Right lobe of liver (tissue), 6 donors: Measurements from ENCODE around the gene BACH2. TPM values are rescaled to one million over a fixed set of nuclear protein-coding genes. Genes with fewer than 3 reads are reported as not detected.
A peak's percentile ranks its signal among the peaks of the same experiment; 100 is the strongest.

ENCODE experiments used
- ATAC-seq, 4 donors: fragments of 200-7000 bp; cut with Tn5 transposase; one replicate each; pipeline ENCODE4 v1.9.1; 2020; ENCODE audit warnings: mild to moderate bottlenecking in 4 of 4, moderate library complexity in 4 of 4
- DNase-seq, 3 donors: peaks; one replicate each; pipeline ENCODE4 v3.0.0-alpha.2; 2020
- H3K27ac ChIP-seq, 3 donors: fragments of 200-600 bp; one replicate each; pipeline ENCODE4 v1.8.0; 2022
- H3K27me3 ChIP-seq, 2 donors: fragments of 200-600 bp; one replicate each; pipeline ENCODE4 v1.8.0; 2022
- H3K36me3 ChIP-seq, 4 donors: fragments of 200-600 bp; sonication (generic) in 1 of 4; one replicate each; pipeline versions ENCODE4 v1.5.1 to v1.8.0; 2017 to 2022; ENCODE audit warnings: control low read depth in 1 of 4
- H3K4me1 ChIP-seq, 4 donors: fragments of 200-600 bp; sonication (generic) in 1 of 4; one replicate each; pipeline versions ENCODE4 v1.5.1 to v1.8.0; 2017 to 2022; ENCODE audit warnings: control low read depth in 1 of 4
- H3K4me3 ChIP-seq, 3 donors: fragments of 200-600 bp; one replicate each; pipeline ENCODE4 v1.8.0; 2022
- H3K9me3 ChIP-seq, 4 donors: fragments of 200-600 bp; sonication (generic) in 1 of 4; one replicate each; pipeline versions ENCODE4 v1.5.1 to v1.8.0; 2017 to 2022; ENCODE audit warnings: control low read depth in 1 of 4
- POLR2A ChIP-seq: fragments of 450-650 bp; IDR thresholded peaks from one replicate; pipeline ENCODE4 v1.6.1; 2017; ENCODE audit warnings: antibody characterized with exemption, mild to moderate bottlenecking
- WGBS: methylation state at CpG from one replicate; pipeline ENCODE4 v1.1.6; 2018; ENCODE audit warnings: low coverage, low lambda C conversion rate; ENCODE audit not compliant: insufficient coverage; ENCODE audit errors: missing lambda C conversion rate; 5-methylcytosine and 5-hydroxymethylcytosine counted together
- intact Hi-C, 2 donors: fragments of 100-400 bp; cut with DNase I; formaldehyde crosslinking; loops; one replicate each; pipeline versions ENCODE4 v1.11.2 to v1.14.1; 2022
- total RNA-seq, 6 experiments: library from RNA; depleted of rRNA in 2 of 6; stranded (reverse); fragments of >200 nt in 2 of 6; fragmentation: NEBNext Ultra II Directional in 3 of 6; extraction: Animal tissue kit (Norgen Biotek cat#: 25700) in 3 of 6; gene quantifications; one replicate each; pipeline versions ENCODE4 v1.1.0 to v1.2.4, GENCODE V29; 2016 to 2023
- TF ChIP-seq, protein P1 (sequence below), 4 donors: fragments of 200-600 bp in 3 of 4; fragments of 450-650 bp in 1 of 4; IDR thresholded peaks; one replicate each; pipeline versions ENCODE4 v1.5.1 to v1.8.0; 2016 to 2022; ENCODE audit warnings: antibody characterized with exemption in 4 of 4, mild to moderate bottlenecking in 2 of 4
- donor health status: DM: no; HTN: yes; CAD: no.
- donor health status: DM: no; HTN: no; CAD: no.
- donor health status: DM: no; HTN: no; CAD: no.
- donor health status: DM: no; HTN: yes; CAD: no.
- donor health status: DM: no; HTN: yes; CAD: no.

Gene BACH2
- total RNA-seq, 6 experiments from 2014 or later, result 2.6 to 12.6 (median 3.1) TPM

- Histone ChIP-seq H3K36me3 (no peaks in the 10 kb centered on the region), H3K9me3 (no peaks in the 10 kb centered on the region), H3K4me3 (no peak overlapping the region), H3K4me1 (peaks cover 0 to 4% (median 0%) of the 10 kb centered on the region in 4 donors), H3K27me3 (no peaks in the 10 kb centered on the region), H3K27ac (no peak overlapping the region)
- no peak for DNase-seq
- TF ChIP-seq, protein P1, sequence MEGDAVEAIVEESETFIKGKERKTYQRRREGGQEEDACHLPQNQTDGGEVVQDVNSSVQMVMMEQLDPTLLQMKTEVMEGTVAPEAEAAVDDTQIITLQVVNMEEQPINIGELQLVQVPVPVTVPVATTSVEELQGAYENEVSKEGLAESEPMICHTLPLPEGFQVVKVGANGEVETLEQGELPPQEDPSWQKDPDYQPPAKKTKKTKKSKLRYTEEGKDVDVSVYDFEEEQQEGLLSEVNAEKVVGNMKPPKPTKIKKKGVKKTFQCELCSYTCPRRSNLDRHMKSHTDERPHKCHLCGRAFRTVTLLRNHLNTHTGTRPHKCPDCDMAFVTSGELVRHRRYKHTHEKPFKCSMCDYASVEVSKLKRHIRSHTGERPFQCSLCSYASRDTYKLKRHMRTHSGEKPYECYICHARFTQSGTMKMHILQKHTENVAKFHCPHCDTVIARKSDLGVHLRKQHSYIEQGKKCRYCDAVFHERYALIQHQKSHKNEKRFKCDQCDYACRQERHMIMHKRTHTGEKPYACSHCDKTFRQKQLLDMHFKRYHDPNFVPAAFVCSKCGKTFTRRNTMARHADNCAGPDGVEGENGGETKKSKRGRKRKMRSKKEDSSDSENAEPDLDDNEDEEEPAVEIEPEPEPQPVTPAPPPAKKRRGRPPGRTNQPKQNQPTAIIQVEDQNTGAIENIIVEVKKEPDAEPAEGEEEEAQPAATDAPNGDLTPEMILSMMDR (IDR thresholded peaks at IDR 0.05), result no peak
- no peak for TF ChIP-seq POLR2A
- no peak for ATAC-seq
- 95% methylated on average over 2 of the region's 3 CpGs for WGBS
- intact Hi-C loops, result no loop called here
Observed at GRCh38 chr6:90100059-90100665, 196.5 kb downstream of the BACH2 start.

DNA sequence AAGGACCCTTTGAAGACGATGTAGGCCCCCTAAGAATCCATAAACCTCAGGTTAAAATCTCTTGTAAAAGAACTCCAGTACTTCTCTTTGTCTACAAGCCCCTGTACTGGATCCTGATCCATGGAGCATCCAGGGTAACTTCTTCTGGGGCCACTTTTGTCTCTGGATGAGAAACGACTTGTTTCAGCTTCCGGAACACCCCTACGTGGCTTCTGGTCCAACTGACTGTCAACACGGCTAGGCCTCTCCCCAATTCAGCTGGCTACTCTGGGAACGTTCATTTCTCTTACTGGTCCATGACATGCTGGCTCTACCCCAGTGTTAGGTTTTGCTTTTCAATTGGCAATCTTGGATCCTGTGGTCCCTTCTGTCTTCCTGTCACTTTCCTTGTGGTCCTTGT lies 198.0 kb downstream of the BACH2 start:
- Histone ChIP-seq H3K27ac (peak overlapping the region in 1 of 3 donors; percentile 18), H3K4me3 (no peak overlapping the region), H3K27me3 (no peaks in the 10 kb centered on the region), H3K36me3 (no peaks in the 10 kb centered on the region), H3K9me3 (no peaks in the 10 kb centered on the region), H3K4me1 (peaks cover 0 to 4% (median 0%) of the 10 kb centered on the region in 4 donors)
- intact Hi-C loops, result no loop called here
- WGBS, result 67% methylated on average over 6 of the region's 6 CpGs
- no peak for TF ChIP-seq POLR2A
- TF ChIP-seq, protein P1 (IDR thresholded peaks at IDR 0.05), result no peak
- no peak for DNase-seq
- no peak for ATAC-seq

GRCh38 chr6:90098001-90098531 lies 198.6 kb downstream of the BACH2 start:
- no peak for DNase-seq
- no peak overlapping the region for H3K4me3 ChIP-seq
- TF ChIP-seq, protein P1 (IDR thresholded peaks at IDR 0.05), result peak in 3 of 4 donors; percentile 18 to 34 (median 24)
- TF ChIP-seq POLR2A, result no peak
- WGBS, result 47% methylated on average over 4 of the region's 4 CpGs
- no peaks in the 10 kb centered on the region for H3K9me3 ChIP-seq
- peaks cover 0 to 4% (median 0%) of the 10 kb centered on the region in 4 donors for H3K4me1 ChIP-seq
- no peaks in the 10 kb centered on the region for H3K36me3 ChIP-seq
- no peak overlapping the region for H3K27ac ChIP-seq
- peak; percentile 36 to 85 (median 51) for ATAC-seq
- intact Hi-C loops, result no loop called here
- H3K27me3 ChIP-seq, result no peaks in the 10 kb centered on the region

- 58% methylated on average over 7 of the region's 7 CpGs for WGBS
- H3K27ac ChIP-seq, result no peak overlapping the region
- intact Hi-C loops, result no loop called here
Observed at GRCh38 chr6:90097356-90097755, 199.3 kb downstream of the BACH2 start.

More at GRCh38 chr6:90097356-90097755, 199.3 kb downstream of the BACH2 start:
- DNase-seq (no peak), ATAC-seq (no peak)
- Histone ChIP-seq H3K4me3 (no peak overlapping the region), H3K27me3 (no peaks in the 10 kb centered on the region), H3K4me1 (peaks cover 0 to 4% (median 0%) of the 10 kb centered on the region in 4 donors), H3K36me3 (no peaks in the 10 kb centered on the region), H3K9me3 (no peaks in the 10 kb centered on the region)
- no peak for TF ChIP-seq POLR2A
- TF ChIP-seq, protein P1 (IDR thresholded peaks at IDR 0.05), result no peak
